Cardiac septum (tissue), 1 donor: ENCODE measurements around the gene TGFBR2. TPM values are rescaled to one million over a fixed set of nuclear protein-coding genes. Genes with fewer than 3 reads are reported as not detected.

Experiments
- DNase-seq: peaks from one replicate; pipeline ENCODE4 v3.0.0-alpha.2; 2020; ENCODE audit warnings: low spot score
- intact Hi-C: fragments of 100-400 bp; cut with DNase I; formaldehyde crosslinking; loops from one replicate; pipeline ENCODE4 v1.14.0; 2022
- total RNA-seq: library from RNA; stranded (reverse); fragmentation: NEBNext Ultra II Directional; extraction: Animal tissue kit (Norgen Biotek cat#: 25700); gene quantifications from one replicate; pipeline ENCODE4 v1.2.1, GENCODE V29; 2021
- donor health status: DM: no; HTN: no; CAD: no.

The TGFBR2 gene
- total RNA-seq, 1 donor from 2014 or later, result 66.7 TPM

GRCh38 chr3:30630238-30631030, 24.0 kb downstream of the TGFBR2 start:
- intact Hi-C loops, result no loop called here
- no peak for DNase-seq

DNA sequence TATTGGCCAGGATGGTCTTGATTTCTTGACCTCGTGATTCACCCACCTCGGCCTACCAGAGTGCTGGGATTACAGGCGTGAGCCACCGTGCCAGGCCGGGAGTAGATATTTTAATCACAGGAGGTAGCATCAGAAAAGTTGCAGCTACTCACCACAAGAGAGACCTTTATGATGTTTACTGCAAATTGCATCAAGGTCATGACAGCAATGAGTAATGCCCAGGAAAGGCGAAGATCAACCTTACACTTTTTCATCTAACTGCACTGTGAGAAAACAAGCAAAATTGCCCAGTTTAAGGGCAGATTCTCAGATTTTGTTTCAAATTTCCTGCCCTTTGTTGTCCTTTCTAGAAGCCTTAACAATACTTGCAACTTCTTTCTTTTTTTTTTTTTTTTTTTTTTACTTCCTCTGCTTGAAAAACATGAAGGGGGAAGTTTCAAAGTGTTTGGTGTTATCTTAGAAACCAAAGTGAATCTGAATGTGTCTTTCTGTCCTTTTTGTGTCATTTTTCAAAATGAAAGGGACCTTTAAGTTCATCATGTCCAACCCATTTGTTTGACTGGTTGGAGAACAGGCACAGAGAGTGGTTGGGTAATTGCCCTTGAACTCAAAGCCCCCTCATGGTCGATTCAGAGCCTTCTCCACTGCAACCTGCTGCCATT, 25.0 kb downstream of the TGFBR2 start:
- intact Hi-C loops, result no loop called here
- DNase-seq, result no peak

DNA sequence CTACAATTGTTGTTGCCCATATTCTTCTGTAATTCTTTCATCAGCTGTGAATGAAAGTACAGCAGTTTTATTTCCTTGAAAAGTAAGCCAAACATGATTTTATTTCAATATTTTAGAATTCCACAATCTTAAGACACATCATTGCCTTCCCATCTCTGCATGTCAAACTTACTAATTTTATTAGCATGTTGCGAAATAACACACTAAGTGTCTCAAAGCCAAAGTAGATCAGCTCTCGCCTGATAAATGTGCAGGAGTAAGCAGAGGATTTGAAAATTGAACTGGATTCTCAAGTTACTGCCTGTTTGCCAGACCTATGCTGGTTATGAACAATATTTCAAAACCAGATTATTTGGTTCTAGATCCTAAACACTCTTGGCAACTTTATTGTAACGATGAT, 25.7 kb downstream of the TGFBR2 start:
- no peak for DNase-seq
- intact Hi-C loops, result no loop called here

DNA sequence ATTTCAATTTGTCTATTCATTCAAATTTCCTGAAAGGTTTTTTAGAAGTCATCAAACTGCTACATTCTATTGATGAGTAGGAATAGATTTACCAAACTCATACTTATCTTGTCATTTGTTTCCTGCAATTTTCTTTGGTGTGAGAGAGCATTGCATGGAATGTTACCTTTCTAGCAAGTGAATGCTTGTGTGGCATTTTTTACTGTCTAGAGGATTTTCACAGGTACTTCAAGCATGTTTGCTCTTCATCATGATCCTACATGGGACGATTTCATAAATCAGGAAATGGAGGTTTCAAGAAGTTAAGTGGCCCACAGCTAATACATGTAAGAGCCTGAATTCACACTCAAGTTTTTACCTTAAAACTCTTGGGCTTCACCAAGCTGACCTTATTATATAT, 26.1 kb downstream of the TGFBR2 start:
- intact Hi-C loops, result no loop called here
- no peak for DNase-seq

DNA sequence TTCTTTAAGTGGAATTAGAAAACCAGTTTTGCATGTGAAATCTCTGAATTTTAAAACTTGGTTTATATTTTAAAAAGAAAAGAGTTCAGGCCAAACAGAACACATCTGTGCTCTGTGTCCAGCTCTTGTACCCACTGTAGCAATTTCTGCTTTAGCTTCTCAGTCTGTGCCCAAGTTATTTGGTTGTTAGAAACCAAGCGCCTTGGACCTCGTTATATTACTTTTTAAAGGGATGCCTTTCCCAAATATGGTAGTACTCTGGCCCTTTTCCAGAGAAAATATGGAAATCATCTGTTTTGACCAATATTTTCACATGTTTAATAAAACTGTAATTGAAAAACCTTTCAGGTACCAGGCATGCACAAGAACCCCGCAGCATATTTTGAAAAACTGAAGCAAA, 27.3 kb downstream of the TGFBR2 start:
- DNase-seq, result no peak
- intact Hi-C loops, result no loop called here

GRCh38 chr3:30634761-30635735, 28.6 kb downstream of the TGFBR2 start:
- intact Hi-C loops, result no loop called here
- no peak for DNase-seq

DNA sequence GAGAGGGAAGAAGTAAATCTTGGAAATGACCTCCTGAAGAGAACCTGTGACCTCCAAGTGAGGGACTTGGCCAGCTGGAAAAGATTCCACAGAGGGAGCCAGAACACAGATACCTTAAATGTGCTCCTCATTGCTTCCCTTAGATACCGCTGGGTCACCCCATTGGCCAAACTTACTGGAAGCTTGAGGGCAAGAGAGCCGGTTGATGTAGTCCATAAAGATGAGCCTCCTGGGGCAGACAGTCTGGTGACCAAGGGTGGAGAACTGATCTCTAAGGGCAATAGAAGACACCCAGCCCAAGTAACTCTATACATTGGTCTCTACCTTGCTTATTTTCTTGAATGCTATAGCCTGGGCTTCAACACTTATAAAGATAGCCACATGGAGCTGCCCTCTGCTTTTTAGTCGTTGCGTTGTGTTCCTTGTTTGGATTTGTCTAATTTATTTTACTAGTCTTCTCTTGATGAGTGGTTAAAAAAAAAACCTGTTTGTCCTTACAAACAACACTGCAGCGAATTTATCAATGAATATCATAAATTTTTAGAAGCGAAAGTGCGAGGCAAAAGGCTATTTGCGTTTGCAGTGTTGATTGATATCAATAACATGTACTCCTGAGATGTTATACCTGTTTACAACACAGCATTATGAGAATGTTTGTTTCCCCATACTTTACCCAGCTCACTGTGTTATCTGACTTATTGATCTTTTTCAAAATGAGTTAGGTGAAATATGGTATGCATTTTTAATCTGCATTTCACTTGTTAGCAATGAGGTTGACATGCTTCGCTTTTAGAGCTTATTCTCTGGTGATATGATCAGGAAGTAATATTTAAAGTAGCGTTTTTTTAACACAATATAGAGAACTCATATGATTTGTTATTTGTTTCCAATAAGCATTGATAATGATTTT, 31.2 kb downstream of the TGFBR2 start:
- DNase-seq, result no peak
- intact Hi-C loops, result no loop called here

- DNase-seq, result no peak
- intact Hi-C loops, result no loop called here
Observed at GRCh38 chr3:30638685-30639412, 32.4 kb downstream of the TGFBR2 start.

GRCh38 chr3:30639937-30640336, 33.5 kb downstream of the TGFBR2 start:
- intact Hi-C loops, result no loop called here
- no peak for DNase-seq

- DNase-seq, result no peak
- intact Hi-C loops, result no loop called here
Observed at GRCh38 chr3:30640851-30641250, 34.5 kb downstream of the TGFBR2 start.

DNA sequence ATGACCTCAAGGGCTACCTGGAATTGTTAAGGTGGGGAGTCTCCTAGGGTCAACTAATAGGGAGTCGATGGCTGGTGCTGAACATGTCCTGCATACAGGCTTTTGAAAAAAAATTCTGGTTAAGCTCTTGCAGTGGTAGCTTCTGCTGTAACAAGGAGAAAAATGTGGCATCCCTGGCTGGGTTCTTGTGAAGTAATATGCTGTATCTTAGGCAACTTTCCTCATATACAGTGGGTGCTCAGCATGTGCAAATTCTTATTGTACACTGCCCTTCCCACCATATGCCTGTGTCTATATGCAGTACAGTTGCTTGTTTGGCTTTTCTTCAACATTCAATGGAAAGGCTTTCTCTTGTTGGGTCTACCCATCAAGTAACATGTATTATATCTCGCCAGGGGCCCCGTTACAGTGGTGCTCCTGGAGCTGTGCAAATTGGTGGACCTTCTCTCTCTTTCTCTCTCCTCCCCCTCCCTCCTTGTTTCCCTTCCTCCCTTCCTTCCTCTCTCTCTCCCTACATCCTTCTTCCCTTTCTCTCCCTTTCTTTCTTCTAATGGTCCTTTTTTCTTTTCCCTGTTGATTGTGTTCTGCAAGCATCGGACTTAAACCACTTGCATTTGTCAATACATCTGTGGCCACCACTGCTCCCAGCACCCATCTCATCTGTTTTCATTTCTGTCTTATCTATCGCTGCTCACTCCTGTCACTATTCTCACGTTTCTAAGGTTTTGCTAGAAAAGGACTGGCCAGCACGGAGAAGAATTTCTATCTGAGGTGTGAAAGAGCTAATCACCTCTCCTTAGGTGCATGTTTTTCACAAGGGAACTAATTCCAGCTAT, 35.2 kb downstream of the TGFBR2 start:
- DNase-seq, result no peak
- intact Hi-C loops, result no loop called here

DNA sequence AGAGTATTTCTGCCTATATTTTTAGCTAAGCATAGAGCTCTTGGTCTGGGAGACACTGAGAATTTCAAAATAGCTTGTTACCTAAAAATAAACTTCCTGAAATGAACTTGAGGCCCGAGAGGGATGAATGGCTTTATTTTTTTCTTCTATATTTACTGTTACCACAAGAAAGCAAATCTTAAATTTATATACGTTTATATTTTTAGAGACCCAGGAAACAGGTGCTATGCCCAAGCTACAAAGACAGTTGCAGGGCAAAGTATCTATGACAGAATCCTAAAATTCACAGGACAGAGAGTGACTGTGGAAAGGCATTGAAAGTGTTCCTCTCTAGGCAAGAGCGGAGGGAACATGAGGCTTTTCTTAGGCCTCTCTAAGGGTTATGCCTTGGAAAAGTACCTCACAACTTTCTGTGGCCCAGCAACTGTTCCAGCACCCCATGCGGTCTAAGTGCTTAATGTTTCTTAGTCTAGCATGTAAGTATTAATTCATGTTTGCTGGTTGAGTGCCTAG, 36.5 kb downstream of the TGFBR2 start:
- DNase-seq, result no peak
- intact Hi-C loops, result no loop called here

GRCh38 chr3:30643763-30644462, 37.5 kb downstream of the TGFBR2 start:
- intact Hi-C loops, result loop anchor here (2.0 kb wide), 1 partner anchor 15 kb away; no protein-coding TSS in a partner anchor
- DNase-seq, result no peak

DNA sequence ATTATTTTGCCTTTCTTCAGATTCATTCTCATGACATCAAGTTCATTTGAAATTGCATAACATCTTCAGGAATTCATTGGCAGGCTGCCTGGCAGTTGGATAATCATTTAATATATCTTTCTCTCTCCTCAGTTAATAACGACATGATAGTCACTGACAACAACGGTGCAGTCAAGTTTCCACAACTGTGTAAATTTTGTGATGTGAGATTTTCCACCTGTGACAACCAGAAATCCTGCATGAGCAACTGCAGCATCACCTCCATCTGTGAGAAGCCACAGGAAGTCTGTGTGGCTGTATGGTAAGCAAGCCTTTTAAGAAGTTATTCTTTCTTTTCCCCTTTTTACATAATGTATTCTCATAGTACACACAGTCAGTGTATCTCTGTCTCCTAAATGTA, 38.2 kb downstream of the TGFBR2 start:
- intact Hi-C loops, result loop anchor here (2.0 kb wide), 1 partner anchor 14 kb away; no protein-coding TSS in a partner anchor

GRCh38 chr3:30645077-30645476, 38.7 kb downstream of the TGFBR2 start:
- DNase-seq, result no peak
- intact Hi-C loops, result loop anchor here (2.0 kb wide), 1 partner anchor 14 kb away; no protein-coding TSS in a partner anchor

More for the DNA sequence above, 38.2 kb downstream of the TGFBR2 start:
- DNase-seq, result no peak

DNA sequence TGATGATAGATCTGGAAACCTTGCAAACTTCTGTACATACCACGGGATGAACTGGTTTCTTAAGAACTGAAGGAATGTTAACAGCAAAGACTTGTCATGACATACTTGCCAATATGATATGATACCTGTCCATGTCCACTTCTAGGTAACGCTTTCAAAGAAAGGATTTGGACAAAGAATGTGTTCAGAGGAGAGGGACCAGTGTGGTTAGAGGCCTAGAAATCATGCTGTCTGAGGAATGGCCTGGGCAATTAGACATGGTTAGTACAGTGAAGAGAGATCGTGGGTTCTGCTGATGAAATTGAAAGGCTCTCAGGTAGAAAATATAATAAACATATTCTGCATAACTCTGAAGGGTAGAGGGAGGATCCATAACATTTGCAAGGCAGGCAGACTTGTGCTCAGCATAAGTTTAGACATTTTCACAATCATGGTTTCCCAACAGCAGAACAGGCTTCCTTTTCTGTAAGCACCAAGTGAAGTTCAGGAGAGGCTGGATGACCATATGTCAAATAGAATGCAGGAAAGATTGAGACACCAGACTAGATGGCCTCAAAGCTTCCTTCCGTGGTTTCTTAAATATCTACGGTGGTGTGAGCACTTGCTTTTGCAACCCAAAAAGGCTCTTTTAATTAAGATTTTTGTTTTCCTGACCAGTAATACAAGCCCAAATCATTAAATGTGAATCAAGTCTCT, 39.9 kb downstream of the TGFBR2 start:
- intact Hi-C loops, result no loop called here
- DNase-seq, result no peak
